Measurements from ENCODE around the gene CTXND1.

Gene CTXND1

DNA sequence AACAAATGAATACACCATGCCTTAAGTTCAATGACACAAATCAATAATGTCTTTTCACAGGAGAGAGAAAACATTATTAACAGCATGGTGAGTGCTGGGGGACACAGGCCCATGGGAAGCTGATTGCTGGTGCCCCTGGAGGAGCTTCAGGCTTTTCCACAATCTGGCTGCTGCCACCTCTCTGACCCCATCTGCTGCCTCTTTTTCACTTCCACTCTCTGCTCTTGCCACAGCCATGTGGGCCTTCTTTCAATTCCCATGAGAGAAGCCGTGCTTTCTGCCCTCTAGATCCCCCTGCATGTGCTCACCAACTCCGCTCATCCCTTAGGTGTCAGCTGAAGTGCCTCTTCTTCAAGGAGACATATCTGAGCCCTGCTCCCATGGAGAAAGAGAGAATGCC is 21.0 kb upstream of the CTXND1 start:
- no peak overlapping the region for H3K9ac ChIP-seq (ENCODE audit: low read depth, low read length, poor library complexity, severe bottlenecking)
- no peak overlapping the region for H2AFZ ChIP-seq (ENCODE audit: low read length)
- H3K79me2 ChIP-seq (ENCODE audit: insufficient read depth, low read length): no peaks in the 10 kb centered on the region
- H3K4me2 ChIP-seq (ENCODE audit: low read depth, low read length, poor library complexity, severe bottlenecking): no peak overlapping the region
- no peak overlapping the region for H3K4me3 ChIP-seq (ENCODE audit: low read length, poor library complexity, severe bottlenecking)
- H3K36me3 ChIP-seq (ENCODE audit: insufficient read depth, low read length): no peaks in the 10 kb centered on the region
- no peaks in the 10 kb centered on the region for H3K9me3 ChIP-seq (ENCODE audit: insufficient read depth, low read depth, low read length)
- no peaks in the 10 kb centered on the region for H3K27me3 ChIP-seq (ENCODE audit: insufficient read depth, low read length, poor library complexity, severe bottlenecking)
- no peaks in the 10 kb centered on the region for H4K20me1 ChIP-seq (ENCODE audit: insufficient read depth, low read length, poor library complexity, severe bottlenecking)
- H3K4me1 ChIP-seq (ENCODE audit: insufficient read depth, low read length, poor library complexity, severe bottlenecking): no peaks in the 10 kb centered on the region
- H3F3A ChIP-seq (ENCODE audit: low read depth): no peaks in the 10 kb centered on the region
- TF ChIP-seq, protein P1, sequence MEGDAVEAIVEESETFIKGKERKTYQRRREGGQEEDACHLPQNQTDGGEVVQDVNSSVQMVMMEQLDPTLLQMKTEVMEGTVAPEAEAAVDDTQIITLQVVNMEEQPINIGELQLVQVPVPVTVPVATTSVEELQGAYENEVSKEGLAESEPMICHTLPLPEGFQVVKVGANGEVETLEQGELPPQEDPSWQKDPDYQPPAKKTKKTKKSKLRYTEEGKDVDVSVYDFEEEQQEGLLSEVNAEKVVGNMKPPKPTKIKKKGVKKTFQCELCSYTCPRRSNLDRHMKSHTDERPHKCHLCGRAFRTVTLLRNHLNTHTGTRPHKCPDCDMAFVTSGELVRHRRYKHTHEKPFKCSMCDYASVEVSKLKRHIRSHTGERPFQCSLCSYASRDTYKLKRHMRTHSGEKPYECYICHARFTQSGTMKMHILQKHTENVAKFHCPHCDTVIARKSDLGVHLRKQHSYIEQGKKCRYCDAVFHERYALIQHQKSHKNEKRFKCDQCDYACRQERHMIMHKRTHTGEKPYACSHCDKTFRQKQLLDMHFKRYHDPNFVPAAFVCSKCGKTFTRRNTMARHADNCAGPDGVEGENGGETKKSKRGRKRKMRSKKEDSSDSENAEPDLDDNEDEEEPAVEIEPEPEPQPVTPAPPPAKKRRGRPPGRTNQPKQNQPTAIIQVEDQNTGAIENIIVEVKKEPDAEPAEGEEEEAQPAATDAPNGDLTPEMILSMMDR (conservative IDR thresholded peaks at IDR 0.05; ENCODE audit: low read length): no peak
- TF ChIP-seq EZH2phosphoT487 (IDR thresholded peaks at IDR 0.05; ENCODE audit: borderline replicate concordance): no peak
- H3K9me2 ChIP-seq (replicated peaks; ENCODE audit: low read depth, low read length): no peaks in the 10 kb centered on the region

DNA sequence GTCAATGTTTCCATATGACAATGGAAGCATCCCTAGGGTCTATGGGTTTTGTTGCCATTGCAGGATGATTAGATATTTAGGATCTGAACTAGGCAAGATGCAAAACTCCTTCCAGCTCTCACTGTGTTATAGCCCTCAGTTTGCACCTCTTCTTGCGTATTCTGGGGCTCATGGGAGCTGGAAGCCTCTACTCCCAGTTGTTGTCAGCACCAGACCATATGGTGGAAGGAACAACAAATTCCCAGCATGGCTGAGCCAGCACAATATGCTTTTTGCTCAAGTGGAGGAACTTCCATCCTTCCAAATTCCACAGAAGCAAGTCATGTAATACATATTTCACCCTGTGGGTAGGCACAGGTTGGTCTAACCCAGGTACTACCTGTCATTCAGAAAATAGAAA is 18.5 kb upstream of the CTXND1 start:
- Histone ChIP-seq H3K4me1 (ENCODE audit: insufficient read depth, low read length, poor library complexity, severe bottlenecking) (no peaks in the 10 kb centered on the region), H3K9me3 (ENCODE audit: insufficient read depth, low read depth, low read length) (no peaks in the 10 kb centered on the region), H4K20me1 (ENCODE audit: insufficient read depth, low read length, poor library complexity, severe bottlenecking) (no peaks in the 10 kb centered on the region), H3K9ac (ENCODE audit: low read depth, low read length, poor library complexity, severe bottlenecking) (no peak overlapping the region), H3K36me3 (ENCODE audit: insufficient read depth, low read length) (no peaks in the 10 kb centered on the region), H2AFZ (ENCODE audit: low read length) (no peak overlapping the region), H3K27me3 (ENCODE audit: insufficient read depth, low read length, poor library complexity, severe bottlenecking) (no peaks in the 10 kb centered on the region), H3K79me2 (ENCODE audit: insufficient read depth, low read length) (no peaks in the 10 kb centered on the region), H3F3A (ENCODE audit: low read depth) (no peaks in the 10 kb centered on the region), H3K4me3 (ENCODE audit: low read length, poor library complexity, severe bottlenecking) (no peak overlapping the region), H3K4me2 (ENCODE audit: low read depth, low read length, poor library complexity, severe bottlenecking) (no peak overlapping the region), H3K9me2 (replicated peaks; ENCODE audit: low read depth, low read length) (no peaks in the 10 kb centered on the region)
- TF ChIP-seq, protein P1 (conservative IDR thresholded peaks at IDR 0.05; ENCODE audit: low read length): no peak
- TF ChIP-seq EZH2phosphoT487 (IDR thresholded peaks at IDR 0.05; ENCODE audit: borderline replicate concordance): no peak

GRCh38 chr15:80268101-80268500 is 16.1 kb upstream of the CTXND1 start:
- Histone ChIP-seq H3K27me3 (ENCODE audit: insufficient read depth, low read length, poor library complexity, severe bottlenecking) (no peaks in the 10 kb centered on the region), H3K36me3 (ENCODE audit: insufficient read depth, low read length) (no peaks in the 10 kb centered on the region), H3K4me3 (ENCODE audit: low read length, poor library complexity, severe bottlenecking) (no peak overlapping the region), H3K9me2 (replicated peaks; ENCODE audit: low read depth, low read length) (no peaks in the 10 kb centered on the region), H3K4me2 (ENCODE audit: low read depth, low read length, poor library complexity, severe bottlenecking) (no peak overlapping the region), H3K9me3 (ENCODE audit: insufficient read depth, low read depth, low read length) (no peaks in the 10 kb centered on the region), H3K4me1 (ENCODE audit: insufficient read depth, low read length, poor library complexity, severe bottlenecking) (no peaks in the 10 kb centered on the region), H3F3A (ENCODE audit: low read depth) (no peaks in the 10 kb centered on the region), H2AFZ (ENCODE audit: low read length) (no peak overlapping the region), H3K79me2 (ENCODE audit: insufficient read depth, low read length) (no peaks in the 10 kb centered on the region), H3K9ac (ENCODE audit: low read depth, low read length, poor library complexity, severe bottlenecking) (no peak overlapping the region), H4K20me1 (ENCODE audit: insufficient read depth, low read length, poor library complexity, severe bottlenecking) (no peaks in the 10 kb centered on the region)
- TF ChIP-seq, protein P1 (conservative IDR thresholded peaks at IDR 0.05; ENCODE audit: low read length): no peak
- TF ChIP-seq EZH2phosphoT487 (IDR thresholded peaks at IDR 0.05; ENCODE audit: borderline replicate concordance): no peak

All from Loucy (cell line).